ENCODE results near the gene TOR2A.

DNA sequence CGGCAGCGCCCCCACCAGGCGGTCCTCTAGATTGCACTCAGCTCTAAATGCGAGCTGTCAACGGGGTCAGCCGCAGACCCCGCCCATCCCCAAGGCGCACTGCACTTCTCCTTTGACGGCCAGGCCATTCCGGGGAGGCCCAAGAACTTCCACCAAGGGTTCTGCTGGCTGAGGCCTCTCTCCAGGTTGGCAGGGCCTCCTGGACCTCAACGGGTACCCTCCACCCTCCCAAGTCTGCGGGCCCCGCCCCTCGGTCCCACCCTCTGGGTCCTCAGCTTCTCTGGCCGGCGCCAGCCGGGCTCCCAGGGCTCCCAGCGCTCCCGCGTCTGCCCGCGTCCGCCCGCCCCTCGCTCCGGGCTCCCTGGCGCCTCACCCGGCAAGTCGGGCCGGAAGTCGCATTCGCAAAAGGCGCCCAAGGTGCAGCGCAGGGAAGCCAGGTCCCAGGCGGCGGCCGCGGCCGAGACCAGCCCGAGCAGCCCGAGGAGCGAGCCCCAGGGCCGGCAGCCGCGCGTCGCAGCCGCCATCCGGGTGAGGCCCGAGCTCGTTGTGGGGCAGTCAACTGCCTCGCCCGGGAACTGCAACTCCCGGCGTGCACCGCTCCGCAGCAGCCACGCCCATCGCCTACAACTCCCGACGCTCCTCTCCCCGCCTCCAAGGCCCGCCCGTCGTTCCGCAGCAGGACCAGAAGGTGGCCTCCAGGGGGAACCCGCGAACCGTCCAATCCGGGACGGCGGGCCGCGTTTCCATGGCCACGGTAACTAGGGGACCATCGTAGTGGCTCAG, at the start of gene TOR2A:
- TF ChIP-seq, protein P1, sequence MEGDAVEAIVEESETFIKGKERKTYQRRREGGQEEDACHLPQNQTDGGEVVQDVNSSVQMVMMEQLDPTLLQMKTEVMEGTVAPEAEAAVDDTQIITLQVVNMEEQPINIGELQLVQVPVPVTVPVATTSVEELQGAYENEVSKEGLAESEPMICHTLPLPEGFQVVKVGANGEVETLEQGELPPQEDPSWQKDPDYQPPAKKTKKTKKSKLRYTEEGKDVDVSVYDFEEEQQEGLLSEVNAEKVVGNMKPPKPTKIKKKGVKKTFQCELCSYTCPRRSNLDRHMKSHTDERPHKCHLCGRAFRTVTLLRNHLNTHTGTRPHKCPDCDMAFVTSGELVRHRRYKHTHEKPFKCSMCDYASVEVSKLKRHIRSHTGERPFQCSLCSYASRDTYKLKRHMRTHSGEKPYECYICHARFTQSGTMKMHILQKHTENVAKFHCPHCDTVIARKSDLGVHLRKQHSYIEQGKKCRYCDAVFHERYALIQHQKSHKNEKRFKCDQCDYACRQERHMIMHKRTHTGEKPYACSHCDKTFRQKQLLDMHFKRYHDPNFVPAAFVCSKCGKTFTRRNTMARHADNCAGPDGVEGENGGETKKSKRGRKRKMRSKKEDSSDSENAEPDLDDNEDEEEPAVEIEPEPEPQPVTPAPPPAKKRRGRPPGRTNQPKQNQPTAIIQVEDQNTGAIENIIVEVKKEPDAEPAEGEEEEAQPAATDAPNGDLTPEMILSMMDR (IDR thresholded peaks at IDR 0.05), result peak; percentile 88 to 100 (median 98)
- TF ChIP-seq POLR2AphosphoS5 (IDR thresholded peaks at IDR 0.05) (peak; percentile 87 to 88), EP300 (IDR thresholded peaks at IDR 0.05) (peak in 1 of 4 donors; percentile 50)

All from upper lobe of left lung (tissue), 4 donors.